LHCN-M2 (cell line): ENCODE results near the gene LAMA4. TPM values are rescaled to one million over a fixed set of nuclear protein-coding genes. Genes with fewer than 3 reads are reported as not detected.
A peak's percentile ranks its signal among the peaks of the same experiment; 100 is the strongest.
"Not testable (repeated sequence)": the region's sequence is repeated elsewhere in the genome, so short reads cannot be mapped to it uniquely, and the experiment has no call there.

ENCODE experiments used
- DNase-seq: peaks from one replicate; pipeline ENCODE4 v3.0.0-alpha.2; 2012; ENCODE audit warnings: low read depth
- total RNA-seq: library from RNA; depleted of rRNA; stranded (reverse); fragments of >200 nt; gene quantifications from 2 replicates; pipeline ENCODE4 v1.2.3, GENCODE V29; 2014

The LAMA4 gene
- total RNA-seq, 1 experiment from 2014 or later: 6.5 TPM

GRCh38 chr6:112153926-112154607 lies 100.3 kb downstream of the LAMA4 start:
- peak; percentile 76 for DNase-seq

- no peak for DNase-seq
These were observed 104.0 kb downstream of the LAMA4 start for GRCh38 chr6:112150363-112150762.

GRCh38 chr6:112149719-112150263 lies 104.6 kb downstream of the LAMA4 start:
- DNase-seq: no peak

- no peak for DNase-seq
These were observed 105.1 kb downstream of the LAMA4 start for GRCh38 chr6:112149236-112149635.

GRCh38 chr6:112148103-112148502 lies 106.3 kb downstream of the LAMA4 start:
- no peak for DNase-seq

- no peak for DNase-seq
These were observed 109.2 kb downstream of the LAMA4 start for GRCh38 chr6:112145080-112145573.

GRCh38 chr6:112144145-112144926 lies 110.0 kb downstream of the LAMA4 start:
- DNase-seq: no peak

- DNase-seq: no peak
These were observed 112.7 kb downstream of the LAMA4 start for GRCh38 chr6:112141707-112142106.

GRCh38 chr6:112139052-112139451 lies 115.3 kb downstream of the LAMA4 start:
- no peak for DNase-seq

- no peak for DNase-seq
These were observed 123.5 kb downstream of the LAMA4 start for GRCh38 chr6:112130878-112131277.

GRCh38 chr6:112128208-112128607 lies 126.2 kb downstream of the LAMA4 start:
- DNase-seq: no peak

GRCh38 chr6:112123982-112124381 lies 130.4 kb downstream of the LAMA4 start:
- DNase-seq: no peak

GRCh38 chr6:112122756-112123155 lies 131.6 kb downstream of the LAMA4 start:
- DNase-seq: no peak

- DNase-seq: peak; percentile 50
These were observed 136.3 kb downstream of the LAMA4 start for GRCh38 chr6:112118034-112118433.

- DNase-seq: peak; percentile 57
These were observed 136.8 kb downstream of the LAMA4 start for GRCh38 chr6:112117554-112117953.

- DNase-seq: peak; percentile 5
These were observed 138.1 kb downstream of the LAMA4 start for GRCh38 chr6:112116221-112116620.

- DNase-seq: no peak
These were observed 139.7 kb downstream of the LAMA4 start for GRCh38 chr6:112114577-112115223.

- DNase-seq: no peak
These were observed 140.4 kb downstream of the LAMA4 start for GRCh38 chr6:112113918-112114317.

GRCh38 chr6:112113431-112113830 lies 140.9 kb downstream of the LAMA4 start:
- DNase-seq: peak; percentile 78

GRCh38 chr6:112109262-112109661 lies 145.1 kb downstream of the LAMA4 start:
- DNase-seq: peak; percentile 55

GRCh38 chr6:112106562-112106961 lies 147.8 kb downstream of the LAMA4 start:
- no peak for DNase-seq

- DNase-seq: not testable (repeated sequence)
These were observed 148.3 kb downstream of the LAMA4 start for GRCh38 chr6:112106026-112106425.
